Sigmoid colon (tissue), 7 donors: ENCODE measurements around the gene B4GALT4. TPM values are rescaled to one million over a fixed set of nuclear protein-coding genes. Genes with fewer than 3 reads are reported as not detected.

Experiments used
- DNase-seq: peaks from one replicate; pipeline ENCODE4 v3.0.0-alpha.2; 2019
- H3K27ac ChIP-seq, 4 donors: fragments of 200-600 bp; sonication (generic); one replicate each; pipeline ENCODE4 v1.5.1; 2016 to 2019; ENCODE audit warnings: mild to moderate bottlenecking in 1 of 4
- H3K27me3 ChIP-seq, 3 donors: fragments of 200-600 bp; sonication (generic); one replicate each; pipeline ENCODE4 v1.5.1; 2019; ENCODE audit warnings: mild to moderate bottlenecking in 1 of 3
- H3K36me3 ChIP-seq, 4 donors: fragments of 200-600 bp; sonication (generic); one replicate each; pipeline ENCODE4 v1.5.1; 2016 to 2019
- H3K4me1 ChIP-seq, 4 donors: fragments of 200-600 bp; sonication (generic); one replicate each; pipeline ENCODE4 v1.5.1; 2017 to 2019
- H3K4me3 ChIP-seq, 4 donors: fragments of 200-600 bp; sonication (generic); one replicate each; pipeline ENCODE4 v1.5.1; 2017 to 2019; ENCODE audit warnings: mild to moderate bottlenecking in 2 of 4, moderate library complexity in 1 of 4
- H3K9me3 ChIP-seq, 4 donors: fragments of 200-600 bp in 3 of 4; sonication (generic) in 3 of 4; one replicate each; pipeline versions ENCODE4 v1.5.1 to v1.6.1; 2013 to 2019
- CTCF ChIP-seq, 4 experiments: fragments of 450-650 bp in 3 of 4; fragments of 200-600 bp in 1 of 4; IDR thresholded peaks; one replicate each; pipeline ENCODE4 v1.5.1; 2016 to 2019; ENCODE audit warnings: antibody characterized with exemption in 4 of 4, mild to moderate bottlenecking in 3 of 4, moderate library complexity in 2 of 4
- EP300 ChIP-seq, 4 donors: sonication (generic); formaldehyde crosslinking; IDR thresholded peaks; one replicate each; pipeline ENCODE4 v1.6.1; 2017; ENCODE audit warnings: antibody characterized with exemption in 4 of 4
- POLR2A ChIP-seq, 2 donors: fragments of 450-650 bp; IDR thresholded peaks; one replicate each; pipeline ENCODE4 v1.6.1; 2016; ENCODE audit warnings: antibody characterized with exemption in 2 of 2, mild to moderate bottlenecking in 2 of 2, moderate library complexity in 2 of 2
- POLR2AphosphoS5 ChIP-seq, 4 donors: sonication (generic); formaldehyde crosslinking; IDR thresholded peaks; one replicate each; pipeline ENCODE4 v1.6.1; 2017; ENCODE audit warnings: antibody characterized with exemption in 4 of 4
- WGBS, 2 donors: extraction: QIAGEN DNeasy Blood & Tissue Kit; methylation state at CpG; one replicate each; pipeline ENCODE4 v1.1.7; 2013; 5-methylcytosine and 5-hydroxymethylcytosine counted together
- intact Hi-C: fragments of 100-400 bp; cut with DNase I; formaldehyde crosslinking; loops from one replicate; pipeline ENCODE4 v1.15.1; 2023
- polyA plus RNA-seq, 3 donors: library from polyadenylated mRNA; stranded (reverse); fragments of 200-250 nt; gene quantifications; one replicate each; pipeline ENCODE4 v1.2.3, GENCODE V29; 2013
- total RNA-seq, 4 donors: library from RNA; depleted of rRNA; stranded (reverse); fragments of >200 nt; gene quantifications; one replicate each; pipeline ENCODE4 v1.1.0, GENCODE V29; 2016
- donor health status: healthy with polysubstance abuse.
- donor health status: Bipolar disorder and iron deficiency.
- donor health status: healthy.

B4GALT4 gene
- total and polyA plus RNA-seq, 7 donors, result 12.1 to 45.6 (median 15.8) TPM

GRCh38 chr3:119191800-119192199, 48.9 kb downstream of the B4GALT4 start:
- Histone ChIP-seq H3K27ac (no peak overlapping the region), H3K36me3 (no peaks in the 10 kb centered on the region), H3K4me3 (no peak overlapping the region), H3K27me3 (no peaks in the 10 kb centered on the region), H3K4me1 (no peaks in the 10 kb centered on the region), H3K9me3 (no peaks in the 10 kb centered on the region)
- TF ChIP-seq POLR2A (IDR thresholded peaks at IDR 0.05), result no peak
- no peak for TF ChIP-seq CTCF (IDR thresholded peaks at IDR 0.05)
- no peak for TF ChIP-seq EP300 (IDR thresholded peaks at IDR 0.05)
- TF ChIP-seq POLR2AphosphoS5 (IDR thresholded peaks at IDR 0.05), result no peak
- DNase-seq, result no peak
- intact Hi-C loops, result no loop called here
- 77 to 88% methylated on average over 1 of the region's 1 CpG for WGBS, 2 donors

- no peak for DNase-seq
- no peaks in the 10 kb centered on the region for H3K36me3 ChIP-seq
- H3K27ac ChIP-seq, result no peak overlapping the region
- TF ChIP-seq POLR2AphosphoS5 (IDR thresholded peaks at IDR 0.05) (no peak), POLR2A (IDR thresholded peaks at IDR 0.05) (no peak), EP300 (IDR thresholded peaks at IDR 0.05) (no peak), CTCF (IDR thresholded peaks at IDR 0.05) (no peak)
- H3K4me1 ChIP-seq, result no peaks in the 10 kb centered on the region
- H3K4me3 ChIP-seq, result no peak overlapping the region
- H3K9me3 ChIP-seq, result no peaks in the 10 kb centered on the region
- no peaks in the 10 kb centered on the region for H3K27me3 ChIP-seq
- intact Hi-C loops, result no loop called here
These were observed 53.4 kb downstream of the B4GALT4 start for GRCh38 chr3:119187266-119187665.

GRCh38 chr3:119184796-119185570, 55.7 kb downstream of the B4GALT4 start:
- Histone ChIP-seq H3K4me1 (no peaks in the 10 kb centered on the region), H3K9me3 (no peaks in the 10 kb centered on the region), H3K27ac (no peak overlapping the region), H3K36me3 (no peaks in the 10 kb centered on the region), H3K27me3 (no peaks in the 10 kb centered on the region), H3K4me3 (no peak overlapping the region)
- DNase-seq, result no peak
- TF ChIP-seq CTCF (IDR thresholded peaks at IDR 0.05) (no peak), EP300 (IDR thresholded peaks at IDR 0.05) (no peak), POLR2AphosphoS5 (IDR thresholded peaks at IDR 0.05) (no peak), POLR2A (IDR thresholded peaks at IDR 0.05) (no peak)
- intact Hi-C loops, result no loop called here
- WGBS, 2 donors, result 81 to 83% methylated on average over 7 of the region's 7 CpGs

- no peaks in the 10 kb centered on the region for H3K36me3 ChIP-seq
- H3K4me3 ChIP-seq, result no peak overlapping the region
- no peaks in the 10 kb centered on the region for H3K9me3 ChIP-seq
- intact Hi-C loops, result no loop called here
- no peak for TF ChIP-seq POLR2A (IDR thresholded peaks at IDR 0.05)
- TF ChIP-seq POLR2AphosphoS5 (IDR thresholded peaks at IDR 0.05), result no peak
- TF ChIP-seq EP300 (IDR thresholded peaks at IDR 0.05), result no peak
- no peak for TF ChIP-seq CTCF (IDR thresholded peaks at IDR 0.05)
- DNase-seq, result no peak
- H3K27ac ChIP-seq, result no peak overlapping the region
- no peaks in the 10 kb centered on the region for H3K4me1 ChIP-seq
- 82 to 84% methylated on average over 9 of the region's 9 CpGs for WGBS, 2 donors
- no peaks in the 10 kb centered on the region for H3K27me3 ChIP-seq
These were observed 56.6 kb downstream of the B4GALT4 start for GRCh38 chr3:119184111-119184510.

DNA sequence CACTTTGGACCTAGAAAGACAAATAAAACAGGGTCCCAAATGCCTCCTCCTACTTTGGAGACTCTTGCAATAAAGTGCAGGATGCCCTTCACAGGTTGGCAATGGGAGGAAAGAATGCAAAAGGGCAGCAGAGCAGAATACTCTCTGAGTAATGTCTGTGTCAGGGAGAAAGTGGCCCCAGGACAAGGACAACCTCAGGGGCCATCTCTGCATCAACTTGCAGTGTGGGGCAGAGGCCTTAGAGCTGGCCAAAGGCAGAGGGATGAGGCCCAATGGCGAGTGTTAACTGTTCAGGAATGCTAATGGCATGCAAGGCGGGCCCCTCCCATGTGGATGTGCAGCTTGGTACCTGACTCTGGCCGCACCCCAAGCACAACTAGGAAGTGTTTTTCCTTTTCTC, 58.9 kb downstream of the B4GALT4 start:
- Histone ChIP-seq H3K27me3 (no peaks in the 10 kb centered on the region), H3K36me3 (no peaks in the 10 kb centered on the region), H3K4me1 (no peaks in the 10 kb centered on the region), H3K27ac (no peak overlapping the region), H3K9me3 (no peaks in the 10 kb centered on the region), H3K4me3 (no peak overlapping the region)
- intact Hi-C loops, result no loop called here
- TF ChIP-seq CTCF (IDR thresholded peaks at IDR 0.05) (no peak), POLR2A (IDR thresholded peaks at IDR 0.05) (no peak), POLR2AphosphoS5 (IDR thresholded peaks at IDR 0.05) (no peak), EP300 (IDR thresholded peaks at IDR 0.05) (no peak)
- DNase-seq, result no peak
- WGBS, 2 donors, result 64 to 74% methylated on average over 3 of the region's 3 CpGs
